ENCODE data around the gene NRP1. TPM values are rescaled to one million over a fixed set of nuclear protein-coding genes. Genes with fewer than 3 reads are reported as not detected.

Gene NRP1
- polyA plus RNA-seq, 2 of the 4 experiments (the other 2 are of a cell fraction), result 121 to 259 TPM

DNA sequence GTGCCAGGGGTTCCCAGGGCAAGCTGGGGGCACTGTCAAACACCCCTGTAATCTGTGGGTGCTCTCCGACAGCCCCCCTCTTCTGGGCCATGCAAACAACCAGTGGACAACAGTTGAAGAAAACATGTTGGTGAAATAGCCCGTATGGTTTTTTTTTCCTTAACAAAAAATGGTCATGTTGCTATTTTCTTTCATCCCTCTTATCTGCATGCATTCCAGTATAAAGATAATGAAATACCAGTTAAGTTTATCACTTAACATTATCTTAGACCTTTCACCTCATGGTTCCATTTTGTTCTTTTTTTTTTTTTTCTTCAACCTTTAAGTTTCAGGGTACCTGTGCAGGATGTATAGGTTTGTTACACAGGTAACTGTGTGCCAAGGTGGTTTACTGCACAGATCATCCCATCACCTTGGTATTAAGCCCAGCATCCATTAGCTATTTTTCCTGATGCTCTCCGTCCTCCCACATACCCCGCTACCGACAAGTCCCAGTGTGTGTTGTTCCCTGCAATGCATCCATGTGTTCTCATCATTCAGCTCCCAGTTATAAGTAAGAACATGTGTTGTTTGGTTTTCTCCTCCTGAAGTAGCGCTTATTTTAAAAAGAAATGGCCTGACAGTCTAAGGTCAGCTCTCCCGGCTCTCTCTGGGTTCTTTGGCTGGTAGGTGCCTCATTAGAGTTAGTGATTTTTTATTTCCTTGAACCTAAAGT is 110.1 kb downstream of the NRP1 start:
- 97% methylated on average over 7 of the region's 7 CpGs for whole genome bisulfite sequencing (ENCODE audit: missing lambda C conversion rate)
- 0 out of 6 replicates have a peak overlapping the region, but pooled peaks of 1 of the 2 experiments have one; percentile 11 for H3K27ac ChIP-seq
- H3K4me3 ChIP-seq, result no peak overlapping the region
- ChIA-PET CTCF (interaction anchor here (1.1 kb wide), 1 partner anchor 10 kb away, joined by 3 read pairs; no protein-coding TSS in a partner anchor), POLR2A (no interaction called here)
- H3K9me3 ChIP-seq, result no peaks in the 10 kb centered on the region
- FAIRE-seq (no peak), DNase-seq (ENCODE audit: low read depth in 1 of 2, low spot score in 1 of 2) (no peak), ATAC-seq (no peak)
- no peak for TF ChIP-seq TFCP2L1 (CRISPR knock-in tag; IDR thresholded peaks at IDR 0.05)
- TF ChIP-seq CEBPB (IDR thresholded peaks at IDR 0.05), result no peak
- TF ChIP-seq EP300 (IDR thresholded peaks at IDR 0.05), result no peak
- TF ChIP-seq POLR2AphosphoS2 (conservative IDR thresholded peaks at IDR 0.05; ENCODE audit: low read length), result no peak
- TF ChIP-seq, protein P1, sequence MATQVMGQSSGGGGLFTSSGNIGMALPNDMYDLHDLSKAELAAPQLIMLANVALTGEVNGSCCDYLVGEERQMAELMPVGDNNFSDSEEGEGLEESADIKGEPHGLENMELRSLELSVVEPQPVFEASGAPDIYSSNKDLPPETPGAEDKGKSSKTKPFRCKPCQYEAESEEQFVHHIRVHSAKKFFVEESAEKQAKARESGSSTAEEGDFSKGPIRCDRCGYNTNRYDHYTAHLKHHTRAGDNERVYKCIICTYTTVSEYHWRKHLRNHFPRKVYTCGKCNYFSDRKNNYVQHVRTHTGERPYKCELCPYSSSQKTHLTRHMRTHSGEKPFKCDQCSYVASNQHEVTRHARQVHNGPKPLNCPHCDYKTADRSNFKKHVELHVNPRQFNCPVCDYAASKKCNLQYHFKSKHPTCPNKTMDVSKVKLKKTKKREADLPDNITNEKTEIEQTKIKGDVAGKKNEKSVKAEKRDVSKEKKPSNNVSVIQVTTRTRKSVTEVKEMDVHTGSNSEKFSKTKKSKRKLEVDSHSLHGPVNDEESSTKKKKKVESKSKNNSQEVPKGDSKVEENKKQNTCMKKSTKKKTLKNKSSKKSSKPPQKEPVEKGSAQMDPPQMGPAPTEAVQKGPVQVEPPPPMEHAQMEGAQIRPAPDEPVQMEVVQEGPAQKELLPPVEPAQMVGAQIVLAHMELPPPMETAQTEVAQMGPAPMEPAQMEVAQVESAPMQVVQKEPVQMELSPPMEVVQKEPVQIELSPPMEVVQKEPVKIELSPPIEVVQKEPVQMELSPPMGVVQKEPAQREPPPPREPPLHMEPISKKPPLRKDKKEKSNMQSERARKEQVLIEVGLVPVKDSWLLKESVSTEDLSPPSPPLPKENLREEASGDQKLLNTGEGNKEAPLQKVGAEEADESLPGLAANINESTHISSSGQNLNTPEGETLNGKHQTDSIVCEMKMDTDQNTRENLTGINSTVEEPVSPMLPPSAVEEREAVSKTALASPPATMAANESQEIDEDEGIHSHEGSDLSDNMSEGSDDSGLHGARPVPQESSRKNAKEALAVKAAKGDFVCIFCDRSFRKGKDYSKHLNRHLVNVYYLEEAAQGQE (IDR thresholded peaks at IDR 0.05), result no peak
- no peak for TF ChIP-seq ZC3H11A (IDR thresholded peaks at IDR 0.05)
- TF ChIP-seq ESRRA (IDR thresholded peaks at IDR 0.05; ENCODE audit: borderline replicate concordance, low read length), result no peak
- no peak for TF ChIP-seq CBX8 (IDR thresholded peaks at IDR 0.05)
- TF ChIP-seq SREBF2 (IDR thresholded peaks at IDR 0.05), result no peak
- TF ChIP-seq, protein P2, sequence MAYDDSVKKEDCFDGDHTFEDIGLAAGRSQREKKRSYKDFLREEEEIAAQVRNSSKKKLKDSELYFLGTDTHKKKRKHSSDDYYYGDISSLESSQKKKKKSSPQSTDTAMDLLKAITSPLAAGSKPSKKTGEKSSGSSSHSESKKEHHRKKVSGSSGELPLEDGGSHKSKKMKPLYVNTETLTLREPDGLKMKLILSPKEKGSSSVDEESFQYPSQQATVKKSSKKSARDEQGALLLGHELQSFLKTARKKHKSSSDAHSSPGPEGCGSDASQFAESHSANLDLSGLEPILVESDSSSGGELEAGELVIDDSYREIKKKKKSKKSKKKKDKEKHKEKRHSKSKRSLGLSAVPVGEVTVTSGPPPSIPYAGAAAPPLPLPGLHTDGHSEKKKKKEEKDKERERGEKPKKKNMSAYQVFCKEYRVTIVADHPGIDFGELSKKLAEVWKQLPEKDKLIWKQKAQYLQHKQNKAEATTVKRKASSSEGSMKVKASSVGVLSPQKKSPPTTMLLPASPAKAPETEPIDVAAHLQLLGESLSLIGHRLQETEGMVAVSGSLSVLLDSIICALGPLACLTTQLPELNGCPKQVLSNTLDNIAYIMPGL (CRISPR knock-in tag; IDR thresholded peaks at IDR 0.05; ENCODE audit: borderline replicate concordance), result no peak
- no peak for TF ChIP-seq CBX2 (IDR thresholded peaks at IDR 0.05; ENCODE audit: borderline replicate concordance, low read depth)
- TF ChIP-seq, protein P3, sequence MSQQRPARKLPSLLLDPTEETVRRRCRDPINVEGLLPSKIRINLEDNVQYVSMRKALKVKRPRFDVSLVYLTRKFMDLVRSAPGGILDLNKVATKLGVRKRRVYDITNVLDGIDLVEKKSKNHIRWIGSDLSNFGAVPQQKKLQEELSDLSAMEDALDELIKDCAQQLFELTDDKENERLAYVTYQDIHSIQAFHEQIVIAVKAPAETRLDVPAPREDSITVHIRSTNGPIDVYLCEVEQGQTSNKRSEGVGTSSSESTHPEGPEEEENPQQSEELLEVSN (IDR thresholded peaks at IDR 0.05; ENCODE audit: borderline replicate concordance, low read depth), result no peak
- TF ChIP-seq ZSCAN20 (CRISPR knock-in tag; IDR thresholded peaks at IDR 0.05), result no peak
- TF ChIP-seq EHF (CRISPR knock-in tag; IDR thresholded peaks at IDR 0.05), result no peak
- TF ChIP-seq BHLHE40 (IDR thresholded peaks at IDR 0.05; ENCODE audit: low read depth, low read length), result no peak
- no peak for TF ChIP-seq ZNF302 (CRISPR knock-in tag; IDR thresholded peaks at IDR 0.05)
- TF ChIP-seq RFX5 (IDR thresholded peaks at IDR 0.05), result no peak
- TF ChIP-seq, protein P4, sequence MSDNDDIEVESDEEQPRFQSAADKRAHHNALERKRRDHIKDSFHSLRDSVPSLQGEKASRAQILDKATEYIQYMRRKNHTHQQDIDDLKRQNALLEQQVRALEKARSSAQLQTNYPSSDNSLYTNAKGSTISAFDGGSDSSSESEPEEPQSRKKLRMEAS (IDR thresholded peaks at IDR 0.05), result no peak
- TF ChIP-seq CTCF (IDR thresholded peaks at IDR 0.05), result no peak
- TF ChIP-seq NPAS2 (CRISPR knock-in tag; IDR thresholded peaks at IDR 0.05; ENCODE audit: borderline replicate concordance), result no peak
- H3K4me2 ChIP-seq, result no peak overlapping the region
- peaks cover 20% of the 10 kb centered on the region; the same call in 2 of the 3 replicates for H3K4me1 ChIP-seq
